GM19324 (cell line): ENCODE results near the gene HEXA.
A peak's percentile ranks its signal among the peaks of the same experiment; 100 is the strongest.
"Not testable (repeated sequence)": the region's sequence is repeated elsewhere in the genome, so short reads cannot be mapped to it uniquely, and the experiment has no call there.

Source experiments
- ATAC-seq: cut with Tn5 transposase; IDR thresholded peaks from one replicate; pipeline ENCODE4 v1.9.1; 2021; ENCODE audit warnings: mild to moderate bottlenecking, moderate library complexity; ENCODE audit not compliant: unreplicated experiment, low FRiP score

The HEXA gene

GRCh38 chr15:72379106-72379505 is 3.3 kb upstream of the HEXA start:
- ATAC-seq: not testable (repeated sequence)

DNA sequence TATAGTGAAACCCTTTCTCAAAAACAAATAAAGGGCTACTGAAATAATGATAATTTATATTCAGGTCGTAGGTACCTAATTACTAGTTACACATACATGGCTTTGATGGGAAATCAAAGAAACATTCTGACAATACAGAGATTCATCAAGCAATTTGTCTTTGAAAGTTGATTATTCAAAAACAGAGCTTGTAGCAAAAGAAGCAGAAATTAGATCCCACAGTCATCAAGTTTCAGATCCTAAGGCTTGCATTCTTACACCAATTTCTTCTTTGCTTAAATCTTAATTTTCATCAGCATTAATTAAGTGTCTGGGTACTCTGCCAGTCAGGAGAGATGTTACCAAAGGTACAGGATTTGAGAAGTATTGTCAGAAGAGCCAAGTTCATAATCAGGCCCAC is 1.5 kb upstream of the HEXA start:
- ATAC-seq: no peak

DNA sequence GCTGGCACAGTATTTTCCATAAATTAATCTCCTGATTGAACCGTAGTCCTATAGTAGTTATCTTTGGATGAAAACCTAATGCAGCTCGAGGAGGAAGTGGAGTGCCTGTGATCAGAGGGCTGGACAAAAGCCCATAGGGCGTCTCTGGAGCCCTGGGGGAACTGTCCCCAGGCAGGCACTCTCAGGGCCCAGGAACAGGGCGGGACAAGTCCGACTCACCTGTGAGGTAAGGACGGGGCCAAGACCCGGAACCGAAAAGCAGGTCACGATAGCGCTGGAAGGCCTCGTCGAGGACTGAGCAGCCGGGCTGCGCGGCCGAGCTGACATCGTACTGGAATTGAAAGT is 341 bp downstream of the HEXA start:
- peak; percentile 46 for ATAC-seq

DNA sequence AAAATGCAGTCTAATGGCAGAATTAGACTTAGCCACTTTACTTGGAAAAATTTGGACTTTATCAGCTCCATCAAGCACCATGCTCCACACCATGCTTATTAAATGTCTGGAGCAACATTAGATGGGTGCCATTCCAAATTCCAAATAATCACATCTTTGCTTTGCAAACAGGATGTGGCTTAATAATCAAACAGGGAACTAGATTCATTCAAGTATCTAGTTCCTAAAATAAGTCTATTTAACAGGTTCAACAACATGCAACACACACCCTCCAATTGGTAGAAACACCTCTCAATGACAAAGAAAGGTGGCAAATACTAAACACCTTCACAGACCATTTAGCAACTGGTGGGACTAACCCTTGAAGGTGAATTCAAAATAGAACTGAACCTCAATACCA is 3.5 kb downstream of the HEXA start:
- no peak for ATAC-seq

DNA sequence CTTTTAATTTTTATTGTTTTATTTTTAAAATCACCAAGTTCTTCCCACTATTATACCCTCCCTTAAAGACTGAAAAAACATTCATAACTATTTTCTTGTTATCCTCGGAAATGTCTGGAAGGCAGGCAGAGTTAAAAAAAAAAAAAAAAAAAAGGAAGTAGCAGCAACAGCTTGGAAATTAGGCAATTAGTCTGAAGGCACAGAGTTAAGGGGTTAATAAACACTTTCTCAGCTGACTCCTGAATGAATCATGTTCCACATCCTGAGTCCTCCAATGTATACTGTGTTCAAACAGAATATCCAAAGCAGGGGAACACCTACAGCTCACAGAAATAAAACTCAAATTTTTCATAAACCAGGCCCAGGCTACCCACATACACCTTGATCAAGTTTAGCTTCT is 5.8 kb downstream of the HEXA start:
- no peak for ATAC-seq

DNA sequence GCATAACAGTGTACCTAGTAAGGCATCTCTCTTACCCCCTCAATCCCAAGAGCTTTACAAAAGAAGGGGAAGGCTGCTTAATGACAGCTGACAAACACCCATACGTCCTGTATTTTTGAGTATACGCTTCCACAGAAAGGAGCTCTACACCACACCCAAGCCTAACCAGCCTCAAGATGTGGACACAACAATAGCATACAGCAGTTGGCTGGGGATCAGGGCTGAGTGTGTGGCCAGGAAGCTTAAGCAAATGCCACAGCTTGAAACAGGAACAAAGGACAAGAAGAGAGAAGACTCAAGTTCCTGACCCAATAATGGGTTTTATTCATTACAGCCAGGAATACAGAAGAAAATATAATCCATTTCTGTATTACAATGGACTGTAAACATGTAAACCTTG is 6.9 kb downstream of the HEXA start:
- no peak for ATAC-seq

DNA sequence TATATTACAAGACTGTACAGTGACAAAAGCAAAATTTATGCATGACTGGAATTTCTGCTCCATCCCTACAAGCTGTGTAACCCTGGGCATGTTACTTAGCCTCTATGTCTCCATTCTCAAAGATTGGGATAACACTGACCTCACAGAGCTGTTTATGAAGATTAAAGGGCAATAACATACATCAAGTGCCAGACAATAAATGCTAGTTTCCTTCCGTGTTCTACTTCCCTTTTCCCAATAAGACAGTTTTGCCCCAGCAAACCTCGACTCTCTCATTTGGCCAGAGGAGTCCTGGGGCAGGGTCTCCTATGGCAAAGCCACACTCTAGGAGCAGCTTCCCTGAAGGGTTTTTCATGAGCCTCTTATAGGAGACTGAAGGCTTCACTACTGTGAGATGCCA is 7.5 kb downstream of the HEXA start:
- ATAC-seq: no peak

DNA sequence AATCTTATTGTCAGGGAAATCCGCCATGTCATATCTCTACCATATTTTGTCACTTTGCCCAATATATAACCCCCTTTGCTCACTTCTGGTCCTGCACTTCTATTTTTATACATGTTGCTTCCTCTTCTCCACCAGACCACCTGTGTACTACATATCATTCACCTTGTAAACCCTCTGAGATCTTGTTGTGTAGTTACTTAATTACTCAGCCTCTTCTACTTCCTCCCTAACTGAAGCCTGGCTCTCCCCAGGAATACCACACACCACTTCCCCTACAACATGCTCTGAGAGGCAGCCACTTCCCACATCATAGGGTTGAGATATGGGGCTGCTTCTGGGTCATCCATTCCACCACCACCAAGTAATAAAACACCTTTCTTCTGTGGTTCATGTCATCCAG is 10.0 kb downstream of the HEXA start:
- ATAC-seq: no peak

- no peak for ATAC-seq
These were observed 14.6 kb downstream of the HEXA start for GRCh38 chr15:72361176-72361575.

DNA sequence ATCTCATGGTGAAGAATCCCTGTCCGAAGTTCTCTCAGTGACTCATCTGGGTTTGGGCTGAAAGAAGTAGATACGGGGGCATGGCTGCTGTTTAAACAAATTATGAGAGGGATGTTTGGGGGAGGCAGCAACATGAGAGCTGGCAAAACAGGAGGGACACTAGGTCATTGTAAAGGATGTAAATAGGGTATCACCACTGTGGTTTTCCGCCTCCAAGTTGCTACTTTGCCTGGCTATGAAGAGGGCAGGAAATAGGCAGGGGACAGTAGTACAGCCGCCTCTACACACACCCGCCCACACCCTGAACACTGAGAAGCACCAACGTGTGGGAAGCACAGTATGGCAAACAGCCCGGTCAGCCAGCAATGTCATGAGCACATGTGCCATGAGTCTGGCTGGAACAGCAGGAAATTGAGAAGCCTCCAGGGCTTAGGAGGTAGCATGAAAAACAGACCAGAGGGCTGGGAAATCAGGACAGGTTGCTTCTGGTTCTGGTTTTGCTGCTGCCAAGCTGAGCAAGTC is 17.1 kb downstream of the HEXA start:
- ATAC-seq: no peak

DNA sequence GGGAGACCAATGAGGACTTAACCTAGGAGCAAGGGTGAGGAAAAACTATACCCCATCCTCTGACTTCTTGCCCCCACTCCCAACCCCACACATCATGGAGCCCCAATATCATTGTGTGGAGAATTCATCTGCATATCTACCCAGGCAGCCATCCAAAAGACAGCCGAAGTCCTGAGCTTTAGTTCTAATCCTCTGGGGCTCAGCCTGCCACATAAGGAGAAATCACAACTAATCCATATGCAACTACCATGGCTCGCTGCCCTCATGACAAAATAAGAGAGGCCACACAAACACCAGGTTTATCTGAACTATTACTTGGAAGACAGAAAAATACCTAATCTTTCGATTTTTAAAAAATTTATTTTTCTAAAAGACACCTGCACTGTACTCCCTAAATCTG is 17.7 kb downstream of the HEXA start:
- no peak for ATAC-seq

DNA sequence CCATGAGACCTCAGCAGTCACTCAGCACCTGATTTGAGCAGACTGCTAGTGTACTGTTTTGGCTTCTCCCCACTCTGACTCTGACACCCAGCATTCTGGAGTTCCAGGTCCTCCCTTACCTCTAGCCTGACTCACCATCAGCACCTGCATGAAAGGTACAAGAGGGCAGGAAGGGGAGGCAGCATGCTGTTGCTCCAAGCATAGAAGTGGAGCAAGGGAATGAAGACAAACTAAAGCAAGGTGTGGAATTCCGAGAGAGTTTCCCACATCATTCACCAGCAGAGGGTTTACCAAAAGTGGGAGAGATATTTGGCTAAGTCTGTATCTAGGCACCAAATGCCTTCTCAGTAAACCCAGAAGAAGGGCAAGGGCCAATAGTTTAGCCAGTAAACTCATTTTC is 21.3 kb downstream of the HEXA start:
- ATAC-seq: no peak

DNA sequence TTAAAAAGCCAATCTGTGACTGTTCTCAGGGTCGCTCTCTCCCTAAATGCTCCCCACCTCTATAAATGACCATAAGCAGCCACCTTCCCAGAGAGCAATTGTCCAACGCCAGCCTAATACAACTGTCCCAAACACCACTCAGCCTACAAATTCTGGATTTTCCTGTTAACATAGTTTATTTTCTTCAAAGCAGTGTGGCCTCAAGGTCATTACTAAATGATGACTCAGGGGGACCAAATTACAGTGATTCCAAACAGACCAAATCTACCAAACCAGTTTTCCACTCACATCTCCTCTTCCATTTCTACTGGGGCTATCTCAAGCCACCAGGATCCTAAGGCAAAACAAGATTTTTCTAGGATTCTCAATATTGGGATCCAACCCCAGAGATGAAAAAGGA is 22.5 kb downstream of the HEXA start:
- ATAC-seq: no peak

DNA sequence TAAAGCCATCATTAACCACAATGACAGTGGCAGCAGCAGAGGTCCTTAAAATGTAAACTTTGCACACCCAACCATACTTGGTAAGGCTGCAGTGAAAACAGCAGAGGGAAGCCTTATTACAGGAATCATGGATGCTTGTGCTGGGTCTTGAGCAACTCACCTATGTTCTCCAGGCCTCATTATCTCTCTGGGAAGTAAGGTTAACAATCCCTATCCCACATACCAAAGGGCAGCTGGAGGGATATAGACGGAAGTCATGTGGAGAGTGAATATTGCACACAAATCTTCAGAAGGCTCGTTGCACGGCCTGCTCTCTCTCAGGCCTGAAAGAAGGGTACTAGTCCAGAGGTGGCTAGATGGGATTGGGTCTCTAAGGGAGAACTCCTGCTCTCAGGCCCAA is 30.0 kb downstream of the HEXA start:
- ATAC-seq: no peak

GRCh38 chr15:72345280-72345679 is 30.5 kb downstream of the HEXA start:
- no peak for ATAC-seq

DNA sequence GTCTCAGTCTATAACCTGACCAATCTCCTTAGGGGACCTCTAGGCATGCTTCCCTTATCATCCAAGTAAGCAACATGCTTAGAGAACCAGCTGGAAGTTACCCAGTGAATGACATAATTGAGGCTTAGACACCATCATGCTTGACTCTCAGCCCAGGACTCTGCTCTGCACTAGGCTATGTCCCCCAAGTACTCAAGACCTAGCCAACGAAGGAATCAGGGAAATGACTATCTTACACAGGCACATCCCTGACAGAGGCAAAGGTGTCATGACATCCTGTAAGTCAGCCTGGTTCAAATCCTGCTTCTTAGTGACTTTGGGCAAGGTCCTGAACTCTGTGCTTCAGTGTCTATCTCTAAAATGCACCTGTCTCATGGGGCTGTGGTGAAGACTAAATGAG is 31.2 kb downstream of the HEXA start:
- no peak for ATAC-seq

DNA sequence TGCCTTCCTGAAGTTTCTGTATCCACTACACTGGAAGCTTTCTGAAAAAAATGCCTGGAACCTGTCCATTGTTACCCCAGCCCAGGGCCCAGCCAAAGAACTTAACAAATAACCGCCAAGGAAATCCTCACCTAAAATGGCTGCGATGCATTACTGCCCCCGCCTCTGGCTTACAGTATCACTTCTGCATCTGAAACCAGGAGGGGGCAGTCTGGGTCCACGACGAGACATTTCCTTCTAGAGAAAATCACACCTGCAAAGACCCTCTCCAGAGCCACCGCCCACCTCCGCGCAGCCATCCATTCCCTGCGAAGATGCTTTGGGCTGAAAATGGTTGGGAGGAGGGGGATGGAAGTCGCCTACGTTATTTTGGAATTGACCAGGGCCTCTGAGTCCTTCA is 33.4 kb downstream of the HEXA start:
- no peak for ATAC-seq

DNA sequence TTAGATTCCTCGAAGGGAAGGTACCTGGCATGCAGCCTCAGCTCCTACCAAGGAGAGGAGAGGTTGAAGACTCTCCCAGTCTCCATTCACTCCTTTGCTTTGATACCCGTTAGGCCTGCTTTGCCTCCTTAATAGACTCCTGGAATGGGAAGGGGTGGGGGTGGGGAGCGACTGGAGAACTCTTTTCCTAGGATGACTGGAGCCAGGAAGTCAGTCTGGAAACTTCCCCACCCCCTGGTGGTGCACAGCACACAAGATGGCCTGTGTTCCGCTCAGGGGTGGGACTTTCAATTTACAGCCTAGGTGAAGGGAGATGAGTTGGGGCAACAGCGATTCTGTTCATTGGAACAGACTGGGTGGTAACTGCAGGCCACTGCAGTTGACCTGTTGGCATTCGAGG is 34.5 kb downstream of the HEXA start:
- no peak for ATAC-seq

GRCh38 chr15:72340366-72340765 is 35.4 kb downstream of the HEXA start:
- ATAC-seq: no peak

DNA sequence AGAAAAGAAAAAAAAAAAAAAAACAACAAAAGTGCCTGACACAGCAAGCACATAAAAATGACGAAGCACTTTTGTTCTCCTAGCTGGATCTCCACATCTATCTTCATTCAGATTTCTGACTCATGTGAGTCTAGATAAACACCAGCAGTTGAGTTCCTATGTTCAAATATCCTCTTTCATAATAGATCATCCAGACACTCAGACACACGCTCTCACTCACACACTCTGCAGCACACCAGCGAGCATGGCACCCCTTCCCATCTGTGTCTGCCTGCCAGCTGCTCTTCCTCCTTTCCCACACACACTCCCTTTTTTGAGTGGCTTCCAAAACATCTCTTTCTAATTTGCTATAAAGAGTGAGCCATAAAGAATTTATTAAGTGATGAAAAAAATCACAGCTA is 36.0 kb downstream of the HEXA start:
- no peak for ATAC-seq

- ATAC-seq: no peak
These were observed 37.0 kb downstream of the HEXA start for GRCh38 chr15:72338617-72339321.

- no peak for ATAC-seq
These were observed 37.7 kb downstream of the HEXA start for GRCh38 chr15:72338148-72338547.

GRCh38 chr15:72334842-72335241 is 41.0 kb downstream of the HEXA start:
- no peak for ATAC-seq
